ENCODE results near the gene TBC1D22B.

- TF ChIP-seq, protein P1, sequence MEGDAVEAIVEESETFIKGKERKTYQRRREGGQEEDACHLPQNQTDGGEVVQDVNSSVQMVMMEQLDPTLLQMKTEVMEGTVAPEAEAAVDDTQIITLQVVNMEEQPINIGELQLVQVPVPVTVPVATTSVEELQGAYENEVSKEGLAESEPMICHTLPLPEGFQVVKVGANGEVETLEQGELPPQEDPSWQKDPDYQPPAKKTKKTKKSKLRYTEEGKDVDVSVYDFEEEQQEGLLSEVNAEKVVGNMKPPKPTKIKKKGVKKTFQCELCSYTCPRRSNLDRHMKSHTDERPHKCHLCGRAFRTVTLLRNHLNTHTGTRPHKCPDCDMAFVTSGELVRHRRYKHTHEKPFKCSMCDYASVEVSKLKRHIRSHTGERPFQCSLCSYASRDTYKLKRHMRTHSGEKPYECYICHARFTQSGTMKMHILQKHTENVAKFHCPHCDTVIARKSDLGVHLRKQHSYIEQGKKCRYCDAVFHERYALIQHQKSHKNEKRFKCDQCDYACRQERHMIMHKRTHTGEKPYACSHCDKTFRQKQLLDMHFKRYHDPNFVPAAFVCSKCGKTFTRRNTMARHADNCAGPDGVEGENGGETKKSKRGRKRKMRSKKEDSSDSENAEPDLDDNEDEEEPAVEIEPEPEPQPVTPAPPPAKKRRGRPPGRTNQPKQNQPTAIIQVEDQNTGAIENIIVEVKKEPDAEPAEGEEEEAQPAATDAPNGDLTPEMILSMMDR (conservative IDR thresholded peaks at IDR 0.05; ENCODE audit: low read depth, low read length): no peak
- no peak for TF ChIP-seq EZH2 (IDR thresholded peaks at IDR 0.05; ENCODE audit: borderline replicate concordance, low read depth, low read length, poor library complexity, severe bottlenecking)
Observed at GRCh38 chr6:37269105-37269504, 11.5 kb downstream of the TBC1D22B start.

Data from A673 (cell line).